Stomach (tissue), 9 donors: ENCODE results near the gene TAS2R16. TPM values are rescaled to one million over a fixed set of nuclear protein-coding genes. Genes with fewer than 3 reads are reported as not detected.

Source experiments
- DNase-seq, 2 donors: peaks; one replicate each; pipeline versions ENCODE4 v3.0.0 to v3.0.0-alpha.2; 2013 to 2019
- H3K27ac ChIP-seq, 5 donors: fragments of 200-600 bp in 4 of 5; sonication (generic) in 4 of 5; one replicate each; pipeline ENCODE4 v1.5.1; 2013 to 2019; ENCODE audit warnings: mild to moderate bottlenecking in 1 of 5, moderate library complexity in 1 of 5
- H3K27me3 ChIP-seq, 3 donors: fragments of 200-600 bp; sonication (generic); one replicate each; pipeline ENCODE4 v1.5.1; 2017 to 2019; ENCODE audit warnings: mixed run types in 1 of 3
- H3K36me3 ChIP-seq, 4 donors: fragments of 200-600 bp; sonication (generic); 1 replicate in 3 of 4; 2 replicates in 1 of 4; pipeline ENCODE4 v1.5.1; 2016 to 2019
- H3K4me1 ChIP-seq, 4 donors: fragments of 200-600 bp; sonication (generic); one replicate each; pipeline ENCODE4 v1.5.1; 2016 to 2019
- H3K4me3 ChIP-seq, 4 donors: fragments of 200-600 bp; sonication (generic) in 3 of 4; one replicate each; pipeline ENCODE4 v1.5.1; 2016 to 2019; ENCODE audit warnings: mild to moderate bottlenecking in 1 of 4
- H3K9me3 ChIP-seq, 4 donors: fragments of 200-600 bp; sonication (generic); one replicate each; pipeline ENCODE4 v1.5.1; 2016 to 2019
- EP300 ChIP-seq: sonication (generic); formaldehyde crosslinking; IDR thresholded peaks from one replicate; pipeline ENCODE4 v1.6.1; 2017; ENCODE audit warnings: antibody characterized with exemption
- POLR2A ChIP-seq, 4 donors: fragments of 450-650 bp; IDR thresholded peaks; one replicate each; pipeline ENCODE4 v1.6.1; 2016; ENCODE audit warnings: antibody characterized with exemption in 4 of 4, control low read depth in 2 of 4, mild to moderate bottlenecking in 1 of 4, moderate library complexity in 1 of 4
- POLR2AphosphoS5 ChIP-seq, 3 donors: sonication (generic); formaldehyde crosslinking; IDR thresholded peaks; one replicate each; pipeline ENCODE4 v1.6.1; 2016; ENCODE audit warnings: antibody characterized with exemption in 3 of 3
- WGBS, 5 donors: extraction: QIAGEN DNeasy Blood & Tissue Kit in 3 of 5; methylation state at CpG; one replicate each; pipeline versions ENCODE4 v1.1.5 to v1.1.7; 2013 to 2018; 5-methylcytosine and 5-hydroxymethylcytosine counted together
- intact Hi-C: fragments of 100-400 bp; cut with DNase I; formaldehyde crosslinking; loops from one replicate; pipeline ENCODE4 v1.15.1; 2023; ENCODE audit warnings: low total_unique reads
- polyA plus RNA-seq, 3 donors: library from polyadenylated mRNA; stranded (reverse); fragments of 200-250 nt; gene quantifications; one replicate each; pipeline ENCODE4 v1.2.3, GENCODE V29; 2013
- total RNA-seq, 5 donors: library from RNA; depleted of rRNA; stranded (reverse); fragments of >200 nt; gene quantifications; one replicate each; pipeline versions ENCODE4 v1.1.0 to v1.2.3, GENCODE V29; 2014 to 2016
- TF ChIP-seq, protein P1 (sequence below), 7 experiments: fragments of 450-650 bp in 4 of 7; fragments of 200-600 bp in 3 of 7; sonication (generic) in 3 of 7; IDR thresholded peaks; one replicate each; pipeline ENCODE4 v1.5.1; 2016 to 2019; ENCODE audit warnings: antibody characterized with exemption in 7 of 7, control low read depth in 2 of 7, mild to moderate bottlenecking in 1 of 7
- donor health status: healthy with polysubstance abuse.
- donor health status: Bipolar disorder and iron deficiency.
- donor health status: healthy.

Gene TAS2R16
- total and polyA plus RNA-seq, 8 donors, result not detected

DNA sequence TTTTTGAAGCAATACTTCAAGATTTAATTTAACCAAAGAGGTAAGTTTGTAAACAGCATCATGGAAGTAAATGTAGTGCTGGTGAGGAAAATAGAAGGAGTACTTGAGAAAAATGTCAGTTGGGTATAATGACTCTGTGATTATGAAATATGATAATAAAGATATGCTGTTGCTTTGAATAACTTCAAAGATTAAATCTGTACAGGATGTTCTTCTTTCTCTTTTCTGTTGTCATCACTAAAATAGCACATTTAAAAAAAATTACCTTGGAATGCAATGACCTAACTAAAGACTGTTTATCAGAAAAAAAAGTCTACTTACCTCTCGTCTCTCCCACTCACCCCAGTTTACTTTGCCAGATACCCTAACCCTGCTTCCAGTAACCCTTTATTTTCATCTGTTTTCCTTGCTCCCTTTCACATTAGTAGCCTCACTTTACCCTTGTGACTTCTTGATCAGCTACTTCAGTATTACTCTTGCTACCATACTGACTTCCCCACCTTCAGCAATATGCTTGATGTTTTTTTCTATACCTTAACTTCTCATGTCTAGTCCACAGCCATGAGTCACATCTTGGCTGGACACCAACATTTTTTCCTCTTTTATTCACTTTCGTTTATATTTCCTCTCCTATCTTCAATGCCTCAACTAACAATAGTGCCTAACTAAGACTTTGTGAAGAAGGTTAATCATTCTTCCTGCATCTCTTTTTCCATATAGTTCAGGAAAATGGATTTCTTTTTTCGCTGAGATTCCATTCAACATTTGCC, 29.7 kb upstream of the TAS2R16 start:
- no peaks in the 10 kb centered on the region for H3K9me3 ChIP-seq
- no peaks in the 10 kb centered on the region for H3K4me1 ChIP-seq
- H3K36me3 ChIP-seq, result no peaks in the 10 kb centered on the region
- H3K27ac ChIP-seq, result no peak overlapping the region
- H3K27me3 ChIP-seq, result no peaks in the 10 kb centered on the region
- intact Hi-C loops, result no loop called here
- DNase-seq, result no peak
- WGBS, 5 donors, result 39 to 48% (median 41%) methylated on average over 3 of the region's 3 CpGs
- no peak for TF ChIP-seq POLR2A (IDR thresholded peaks at IDR 0.05)
- no peak for TF ChIP-seq POLR2AphosphoS5 (IDR thresholded peaks at IDR 0.05)
- no peak for TF ChIP-seq EP300
- TF ChIP-seq, protein P1, sequence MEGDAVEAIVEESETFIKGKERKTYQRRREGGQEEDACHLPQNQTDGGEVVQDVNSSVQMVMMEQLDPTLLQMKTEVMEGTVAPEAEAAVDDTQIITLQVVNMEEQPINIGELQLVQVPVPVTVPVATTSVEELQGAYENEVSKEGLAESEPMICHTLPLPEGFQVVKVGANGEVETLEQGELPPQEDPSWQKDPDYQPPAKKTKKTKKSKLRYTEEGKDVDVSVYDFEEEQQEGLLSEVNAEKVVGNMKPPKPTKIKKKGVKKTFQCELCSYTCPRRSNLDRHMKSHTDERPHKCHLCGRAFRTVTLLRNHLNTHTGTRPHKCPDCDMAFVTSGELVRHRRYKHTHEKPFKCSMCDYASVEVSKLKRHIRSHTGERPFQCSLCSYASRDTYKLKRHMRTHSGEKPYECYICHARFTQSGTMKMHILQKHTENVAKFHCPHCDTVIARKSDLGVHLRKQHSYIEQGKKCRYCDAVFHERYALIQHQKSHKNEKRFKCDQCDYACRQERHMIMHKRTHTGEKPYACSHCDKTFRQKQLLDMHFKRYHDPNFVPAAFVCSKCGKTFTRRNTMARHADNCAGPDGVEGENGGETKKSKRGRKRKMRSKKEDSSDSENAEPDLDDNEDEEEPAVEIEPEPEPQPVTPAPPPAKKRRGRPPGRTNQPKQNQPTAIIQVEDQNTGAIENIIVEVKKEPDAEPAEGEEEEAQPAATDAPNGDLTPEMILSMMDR (IDR thresholded peaks at IDR 0.05), result no peak
- no peak overlapping the region for H3K4me3 ChIP-seq

DNA sequence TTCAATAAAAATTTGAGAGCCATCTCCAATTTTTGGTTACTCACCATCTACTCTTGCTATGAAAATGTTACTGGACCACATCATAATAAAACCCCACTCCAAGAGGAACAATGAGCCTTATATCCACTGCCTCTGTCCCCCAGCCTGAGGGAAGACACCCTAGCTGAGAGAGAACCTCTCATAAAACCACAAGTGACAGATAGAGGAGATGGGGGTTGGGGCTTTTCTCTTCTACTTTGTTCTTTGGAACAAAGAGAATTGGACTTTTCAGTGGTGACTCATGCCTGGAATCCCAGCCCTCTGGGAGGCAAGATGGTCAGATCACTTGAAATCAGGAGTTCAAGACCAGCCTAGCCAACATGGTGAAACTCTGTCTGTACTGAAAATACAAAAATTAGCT, 27.6 kb upstream of the TAS2R16 start:
- TF ChIP-seq, protein P1 (IDR thresholded peaks at IDR 0.05), result no peak
- no peak for TF ChIP-seq EP300
- TF ChIP-seq POLR2AphosphoS5 (IDR thresholded peaks at IDR 0.05), result no peak
- TF ChIP-seq POLR2A (IDR thresholded peaks at IDR 0.05), result no peak
- DNase-seq, result no peak
- no peak overlapping the region for H3K27ac ChIP-seq
- H3K36me3 ChIP-seq, result no peaks in the 10 kb centered on the region
- H3K4me3 ChIP-seq, result no peak overlapping the region
- H3K9me3 ChIP-seq, result peaks cover 0 to 4% (median 0%) of the 10 kb centered on the region in 4 donors
- no peaks in the 10 kb centered on the region for H3K27me3 ChIP-seq
- H3K4me1 ChIP-seq, result no peaks in the 10 kb centered on the region
- intact Hi-C loops, result no loop called here

DNA sequence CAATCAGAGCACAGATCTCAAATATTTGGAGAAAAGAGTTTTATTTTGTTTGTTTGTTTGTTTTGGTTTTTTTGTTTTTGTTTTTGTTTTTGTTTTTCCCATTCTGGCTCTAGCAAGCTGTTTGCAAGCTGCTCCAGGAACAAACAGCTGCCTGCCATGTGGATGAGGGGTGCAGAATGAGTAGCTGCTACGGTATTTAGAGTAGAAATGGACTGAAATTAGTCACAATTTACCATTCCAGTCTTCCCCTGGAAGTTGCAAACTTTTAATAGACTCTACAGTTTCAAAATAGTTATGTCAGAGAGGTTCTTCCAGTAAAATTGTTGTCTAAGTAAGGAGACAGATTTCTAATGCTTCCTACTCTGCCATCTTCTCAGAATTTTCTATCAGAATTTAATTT, 27.1 kb upstream of the TAS2R16 start:
- TF ChIP-seq EP300 (no peak), POLR2A (IDR thresholded peaks at IDR 0.05) (no peak), POLR2AphosphoS5 (IDR thresholded peaks at IDR 0.05) (no peak)
- TF ChIP-seq, protein P1 (IDR thresholded peaks at IDR 0.05), result no peak
- Histone ChIP-seq H3K9me3 (peaks cover 0 to 4% (median 0%) of the 10 kb centered on the region in 4 donors), H3K27me3 (no peaks in the 10 kb centered on the region), H3K4me1 (no peaks in the 10 kb centered on the region), H3K4me3 (no peak overlapping the region), H3K27ac (no peak overlapping the region), H3K36me3 (no peaks in the 10 kb centered on the region)
- DNase-seq, result no peak
- 50 to 60% (median 57%) methylated on average over 1 of the region's 1 CpG for WGBS, 5 donors
- intact Hi-C loops, result no loop called here

DNA sequence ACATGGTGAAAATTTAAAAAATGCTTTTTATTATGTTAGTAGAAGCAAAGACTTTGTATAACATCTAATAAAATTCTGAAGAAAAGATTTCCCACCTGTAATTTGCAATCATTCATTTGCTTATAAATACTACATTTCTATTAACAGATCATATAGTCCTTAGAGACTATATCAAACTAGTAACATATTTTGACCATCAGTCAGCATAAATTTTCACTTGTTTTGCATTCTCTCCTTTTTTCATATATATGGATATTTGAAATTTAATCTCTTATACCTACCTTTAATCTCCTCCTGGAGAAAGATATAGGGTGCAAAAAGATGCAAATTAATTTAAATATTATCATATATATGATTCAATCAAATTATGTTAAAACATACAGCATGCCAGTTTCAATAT, 16.9 kb upstream of the TAS2R16 start:
- Histone ChIP-seq H3K27ac (no peak overlapping the region), H3K4me1 (no peaks in the 10 kb centered on the region), H3K9me3 (peaks cover 0 to 5% (median 0%) of the 10 kb centered on the region in 4 donors), H3K4me3 (no peak overlapping the region), H3K27me3 (no peaks in the 10 kb centered on the region), H3K36me3 (no peaks in the 10 kb centered on the region)
- TF ChIP-seq POLR2A (IDR thresholded peaks at IDR 0.05) (no peak), EP300 (no peak)
- TF ChIP-seq, protein P1 (IDR thresholded peaks at IDR 0.05), result no peak
- intact Hi-C loops, result no loop called here
- DNase-seq, result no peak
